Thyroid gland (tissue), 4 donors: ENCODE results near the gene RRAGB. TPM values are rescaled to one million over a fixed set of nuclear protein-coding genes. Genes with fewer than 3 reads are reported as not detected.
"Not testable (repeated sequence)": the region's sequence is repeated elsewhere in the genome, so short reads cannot be mapped to it uniquely, and the experiment has no call there.

ENCODE experiments used
- DNase-seq, 2 donors: peaks; one replicate each; pipeline ENCODE4 v3.0.0-alpha.2; 2019
- H3K27ac ChIP-seq, 3 donors: fragments of 200-600 bp; sonication (generic); 1 replicate in 2 of 3; 2 replicates in 1 of 3; pipeline ENCODE4 v1.5.1; 2016 to 2019; ENCODE audit warnings: mild to moderate bottlenecking in 1 of 3, moderate library complexity in 1 of 3
- H3K27me3 ChIP-seq: fragments of 200-600 bp; sonication (generic); one replicate; pipeline ENCODE4 v1.5.1; 2019
- H3K36me3 ChIP-seq, 2 donors: fragments of 200-600 bp; sonication (generic); one replicate each; pipeline ENCODE4 v1.5.1; 2016 to 2019
- H3K4me1 ChIP-seq, 2 donors: fragments of 200-600 bp; sonication (generic); one replicate each; pipeline ENCODE4 v1.5.1; 2017 to 2019
- H3K4me3 ChIP-seq, 3 donors: fragments of 200-600 bp; sonication (generic); replicated peaks in 1 of 3; 1 replicate in 2 of 3; 2 replicates in 1 of 3; pipeline ENCODE4 v1.5.1; 2016; ENCODE audit warnings: mild to moderate bottlenecking in 1 of 3
- H3K9me3 ChIP-seq: fragments of 200-600 bp; sonication (generic); one replicate; pipeline ENCODE4 v1.5.1; 2017
- POLR2A ChIP-seq, 2 donors: fragments of 450-650 bp; IDR thresholded peaks; one replicate each; pipeline ENCODE4 v1.6.1; 2017; ENCODE audit warnings: antibody characterized with exemption in 2 of 2, mild to moderate bottlenecking in 2 of 2, moderate library complexity in 1 of 2
- WGBS, 2 donors: methylation state at CpG; one replicate each; pipeline ENCODE4 v1.1.5; 2017; 5-methylcytosine and 5-hydroxymethylcytosine counted together
- intact Hi-C: fragments of 100-400 bp; cut with DNase I; formaldehyde crosslinking; loops from one replicate; pipeline ENCODE4 v1.15.1; 2023
- total RNA-seq, 4 donors: library from RNA; depleted of rRNA; stranded (reverse); fragments of >200 nt; gene quantifications; one replicate each; pipeline ENCODE4 v1.2.3, GENCODE V29; 2016
- TF ChIP-seq, protein P1 (sequence below), 6 experiments: fragments of 200-600 bp in 3 of 6; fragments of 450-650 bp in 3 of 6; sonication (generic) in 3 of 6; IDR thresholded peaks; one replicate each; pipeline ENCODE4 v1.5.1; 2016 to 2019; ENCODE audit warnings: antibody characterized with exemption in 6 of 6, mild to moderate bottlenecking in 2 of 6, inconsistent platforms in 1 of 6, moderate library complexity in 1 of 6

RRAGB gene, protein sequence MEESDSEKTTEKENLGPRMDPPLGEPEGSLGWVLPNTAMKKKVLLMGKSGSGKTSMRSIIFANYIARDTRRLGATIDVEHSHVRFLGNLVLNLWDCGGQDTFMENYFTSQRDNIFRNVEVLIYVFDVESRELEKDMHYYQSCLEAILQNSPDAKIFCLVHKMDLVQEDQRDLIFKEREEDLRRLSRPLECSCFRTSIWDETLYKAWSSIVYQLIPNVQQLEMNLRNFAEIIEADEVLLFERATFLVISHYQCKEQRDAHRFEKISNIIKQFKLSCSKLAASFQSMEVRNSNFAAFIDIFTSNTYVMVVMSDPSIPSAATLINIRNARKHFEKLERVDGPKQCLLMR
- total RNA-seq: 10 to 100 TPM; 24.3 to 38.9 (median 35.0) TPM

DNA sequence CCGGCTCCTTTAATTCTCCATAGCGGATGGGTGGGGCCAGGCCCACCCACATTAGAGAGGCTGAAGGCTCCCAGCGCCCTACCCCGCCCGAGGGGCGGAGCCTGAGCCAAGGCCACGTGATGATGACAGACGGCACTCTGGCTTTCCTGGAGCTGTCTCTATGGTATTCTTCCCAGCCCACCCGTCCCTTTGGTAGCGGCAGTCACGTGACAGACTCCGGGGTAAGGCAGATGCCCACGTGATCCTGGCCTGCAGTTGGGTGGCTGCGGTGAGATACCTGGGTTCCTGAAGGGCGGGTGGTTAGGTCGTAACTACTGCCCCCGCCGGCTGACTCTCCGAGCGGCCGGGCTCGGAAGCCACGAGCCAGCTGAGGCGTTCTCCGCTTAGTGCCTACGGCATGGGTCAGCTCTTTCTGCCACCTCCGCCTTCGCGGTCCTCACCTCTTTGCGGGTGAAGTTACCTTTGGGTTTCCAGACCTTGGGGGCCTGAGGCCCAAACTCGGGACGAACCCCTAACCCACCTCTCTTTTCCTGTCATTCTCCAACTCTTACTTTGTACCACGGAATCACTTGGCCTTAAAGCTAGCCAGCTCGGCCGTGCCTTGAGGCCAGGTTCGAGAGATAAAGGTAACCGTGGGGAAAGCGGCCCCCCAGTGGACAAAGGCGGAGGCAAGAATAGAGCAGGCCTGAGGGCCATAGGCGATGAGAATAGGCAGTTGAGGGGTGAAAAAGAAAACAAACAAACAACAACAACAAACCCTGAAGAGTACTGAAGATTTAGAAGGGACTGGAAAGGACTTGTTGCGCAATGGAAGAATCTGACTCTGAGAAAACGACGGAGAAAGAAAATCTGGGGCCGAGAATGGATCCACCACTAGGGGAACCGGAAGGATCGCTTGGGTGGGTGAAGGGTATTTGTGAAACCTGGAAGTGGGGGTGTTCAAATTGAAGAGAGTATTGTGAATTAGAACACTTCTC, at the start of gene RRAGB:
Gene RRAGB (plus strand): TSS at position 229 of the 977 bp plus-strand sequence. CDS start 579 bp downstream, at position 808.
- peak; percentile 95 to 96 for DNase-seq
- peak within 1 kb of the TSS in 2 of 3 donors; percentile 34 to 44 for H3K4me3 ChIP-seq
- TF ChIP-seq POLR2A (IDR thresholded peaks at IDR 0.05): peak in 1 of 2 donors; percentile 73
- TF ChIP-seq, protein P1, sequence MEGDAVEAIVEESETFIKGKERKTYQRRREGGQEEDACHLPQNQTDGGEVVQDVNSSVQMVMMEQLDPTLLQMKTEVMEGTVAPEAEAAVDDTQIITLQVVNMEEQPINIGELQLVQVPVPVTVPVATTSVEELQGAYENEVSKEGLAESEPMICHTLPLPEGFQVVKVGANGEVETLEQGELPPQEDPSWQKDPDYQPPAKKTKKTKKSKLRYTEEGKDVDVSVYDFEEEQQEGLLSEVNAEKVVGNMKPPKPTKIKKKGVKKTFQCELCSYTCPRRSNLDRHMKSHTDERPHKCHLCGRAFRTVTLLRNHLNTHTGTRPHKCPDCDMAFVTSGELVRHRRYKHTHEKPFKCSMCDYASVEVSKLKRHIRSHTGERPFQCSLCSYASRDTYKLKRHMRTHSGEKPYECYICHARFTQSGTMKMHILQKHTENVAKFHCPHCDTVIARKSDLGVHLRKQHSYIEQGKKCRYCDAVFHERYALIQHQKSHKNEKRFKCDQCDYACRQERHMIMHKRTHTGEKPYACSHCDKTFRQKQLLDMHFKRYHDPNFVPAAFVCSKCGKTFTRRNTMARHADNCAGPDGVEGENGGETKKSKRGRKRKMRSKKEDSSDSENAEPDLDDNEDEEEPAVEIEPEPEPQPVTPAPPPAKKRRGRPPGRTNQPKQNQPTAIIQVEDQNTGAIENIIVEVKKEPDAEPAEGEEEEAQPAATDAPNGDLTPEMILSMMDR (IDR thresholded peaks at IDR 0.05): peak in 5 of 6 experiments; percentile 21 to 81 (median 48)
- intact Hi-C loops: no loop called here
- no peaks in the 10 kb centered on the region for H3K36me3 ChIP-seq
- 1 to 2% methylated on average over 22 to 24 of the region's 46 CpGs for WGBS, 2 donors
- H3K27ac ChIP-seq: peak within 1 kb of the TSS; percentile 81 to 89 (median 82)
- no peaks in the 10 kb centered on the region for H3K27me3 ChIP-seq
- no peaks in the 10 kb centered on the region for H3K9me3 ChIP-seq
- H3K4me1 ChIP-seq: no peaks in the 10 kb centered on the region

DNA sequence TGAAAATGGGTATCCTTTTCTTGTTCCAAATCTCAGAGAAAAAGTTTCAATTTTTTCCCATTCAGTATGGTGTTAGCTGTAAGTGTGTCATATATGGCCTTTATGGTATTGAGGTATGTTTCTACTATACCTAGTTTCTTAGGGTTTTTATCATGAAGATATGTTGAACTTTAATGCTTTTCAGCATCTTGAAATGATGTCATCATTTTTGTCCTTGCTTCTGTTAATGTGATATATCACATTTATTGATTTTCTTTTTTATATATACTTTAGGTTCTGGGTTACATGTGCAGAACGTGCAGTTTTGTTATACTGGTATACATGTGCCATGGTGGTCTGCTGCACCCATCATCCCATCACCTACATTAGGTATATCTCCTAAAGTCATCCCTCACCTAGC, 49.5 kb upstream of the RRAGB start:
- 76 to 79% methylated on average over 1 of the region's 1 CpG for WGBS, 2 donors
- Histone ChIP-seq H3K27ac (no peak overlapping the region), H3K4me3 (no peak overlapping the region), H3K4me1 (no peaks in the 10 kb centered on the region), H3K9me3 (no peaks in the 10 kb centered on the region), H3K36me3 (no peaks in the 10 kb centered on the region), H3K27me3 (no peaks in the 10 kb centered on the region)
- no peak for TF ChIP-seq POLR2A (IDR thresholded peaks at IDR 0.05)
- TF ChIP-seq, protein P1 (IDR thresholded peaks at IDR 0.05): no peak
- intact Hi-C loops: no loop called here
- no peak for DNase-seq

DNA sequence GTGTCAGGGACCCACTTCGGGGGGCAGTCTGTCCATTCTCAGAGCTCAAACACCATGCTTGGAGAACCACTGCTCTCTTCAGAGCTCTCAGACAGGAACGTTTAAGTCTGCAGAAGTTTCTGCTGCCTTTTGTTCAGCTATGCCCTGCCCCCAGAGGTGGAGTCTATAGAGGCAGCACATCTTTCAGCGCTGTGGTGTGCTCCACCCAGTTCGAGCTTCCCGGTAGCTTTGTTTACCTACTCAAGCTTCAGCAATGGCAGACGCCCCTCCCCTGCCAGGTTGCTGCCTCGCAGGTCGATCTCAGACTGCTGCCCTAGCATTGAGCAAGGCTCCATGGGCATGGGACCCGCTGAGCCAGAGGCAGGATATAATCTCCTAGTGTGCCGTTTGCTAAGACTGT, 29.0 kb upstream of the RRAGB start:
- H3K4me1 ChIP-seq, H3K4me3 ChIP-seq, intact Hi-C loops, H3K9me3 ChIP-seq, H3K27ac ChIP-seq, H3K27me3 ChIP-seq, H3K36me3 ChIP-seq, DNase-seq: not testable (repeated sequence)
- WGBS, 2 donors: 86 to 87% methylated on average over 6 of the region's 10 CpGs

DNA sequence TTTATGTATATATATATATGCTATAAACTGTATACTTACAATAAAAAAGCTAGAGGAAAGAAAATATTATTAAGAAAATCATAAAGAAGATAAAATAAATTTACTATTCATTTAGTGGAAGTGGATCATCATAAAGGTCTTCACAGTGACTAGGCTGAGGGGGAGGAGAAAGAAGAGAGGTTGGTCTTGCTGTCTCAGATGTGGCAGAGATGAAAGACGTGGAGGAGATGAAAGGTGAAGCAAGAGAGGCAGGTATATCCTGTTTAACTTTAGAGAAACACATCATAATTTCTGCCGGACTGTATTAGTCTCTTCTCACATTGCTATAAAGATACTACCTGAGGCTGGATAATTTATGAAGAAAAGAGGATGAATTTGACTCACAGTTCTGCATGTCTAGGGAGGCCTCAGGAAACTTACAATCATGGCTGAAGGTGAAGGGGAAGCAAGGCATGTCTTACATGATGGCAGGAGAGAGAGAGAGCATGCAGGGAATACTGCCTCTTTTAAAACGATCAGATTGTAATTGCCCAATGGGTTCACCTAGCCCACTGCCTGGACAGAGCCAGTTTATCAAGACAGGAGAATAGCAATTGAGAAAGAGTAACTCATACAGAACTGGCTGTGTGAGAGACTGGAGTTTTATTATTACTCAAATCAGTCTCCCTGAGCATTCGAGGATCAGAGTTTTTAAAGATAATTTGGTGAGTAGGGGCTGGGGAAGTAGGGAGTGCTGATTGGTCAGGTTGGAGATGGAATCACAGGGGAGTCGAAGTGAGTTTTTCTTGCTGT, 22.1 kb upstream of the RRAGB start:
- intact Hi-C loops: no loop called here

More for the DNA sequence above, 22.1 kb upstream of the RRAGB start:
- TF ChIP-seq, protein P1 (IDR thresholded peaks at IDR 0.05): no peak
- TF ChIP-seq POLR2A (IDR thresholded peaks at IDR 0.05): no peak
- Histone ChIP-seq H3K36me3 (no peaks in the 10 kb centered on the region), H3K27me3 (no peaks in the 10 kb centered on the region), H3K9me3 (no peaks in the 10 kb centered on the region), H3K4me3 (no peak overlapping the region), H3K4me1 (no peaks in the 10 kb centered on the region), H3K27ac (no peak overlapping the region)
- WGBS, 2 donors: 67 to 69% methylated on average over 5 of the region's 5 CpGs
- DNase-seq: no peak
